Neural progenitor cell (in vitro differentiated cells): ENCODE measurements around the gene TRPV5.

Experiments
- CTCF ChIP-seq: fragments of 200-600 bp; sonication (generic); IDR thresholded peaks from 2 replicates; pipeline ENCODE4 v1.5.1; 2017; ENCODE audit warnings: antibody characterized with exemption, mild to moderate bottlenecking
- EZH2 ChIP-seq: fragments of 200-600 bp; sonication (generic); IDR thresholded peaks from 2 replicates; pipeline ENCODE4 v1.6.1; 2017; ENCODE audit warnings: antibody characterized with exemption, mild to moderate bottlenecking, moderate library complexity

GRCh38 chr7:142908290-142908689 lies 25.3 kb downstream of the TRPV5 start:
- TF ChIP-seq CTCF: no peak
- no peak for TF ChIP-seq EZH2
